DOHH2 (cell line): ENCODE results near the gene CDC6.

Experiments used
- H3F3A ChIP-seq: fragments of 200-600 bp; sonication (generic), shearing (Covaris generic); 2 replicates; pipeline ENCODE4 v1.6.0; 2016; ENCODE audit warnings: antibody characterized with exemption, mild to moderate bottlenecking; ENCODE audit not compliant: control insufficient read depth, insufficient read depth
- H3K27ac ChIP-seq: fragments of 200-600 bp; sonication (generic); 2 replicates; pipeline ENCODE4 v1.5.1; 2014; ENCODE audit warnings: low read depth, mild to moderate bottlenecking, low read length, moderate library complexity
- H3K27me3 ChIP-seq: fragments of 200-600 bp; sonication (generic); 2 replicates; pipeline ENCODE4 v1.6.1; 2014; ENCODE audit warnings: mild to moderate bottlenecking, low read length, mixed read lengths; ENCODE audit not compliant: control insufficient read depth
- H3K36me3 ChIP-seq: fragments of 200-600 bp; sonication (generic); 2 replicates; pipeline ENCODE4 v1.6.1; 2014; ENCODE audit warnings: mild to moderate bottlenecking, low read length, moderate library complexity, mixed read lengths; ENCODE audit not compliant: control insufficient read depth
- H3K4me1 ChIP-seq: fragments of 200-600 bp; sonication (generic); 2 replicates; pipeline ENCODE4 v1.6.1; 2014; ENCODE audit warnings: mild to moderate bottlenecking, low read length, mixed read lengths; ENCODE audit not compliant: control insufficient read depth
- H3K4me2 ChIP-seq: fragments of 200-600 bp; sonication (generic); 2 replicates; pipeline ENCODE4 v1.6.0; 2014; ENCODE audit warnings: mild to moderate bottlenecking, low read length, moderate library complexity
- H3K4me3 ChIP-seq: fragments of 200-600 bp; sonication (generic); 2 replicates; pipeline ENCODE4 v1.5.1; 2014; ENCODE audit warnings: mild to moderate bottlenecking, low read length, mixed read lengths
- H3K79me2 ChIP-seq: fragments of 200-600 bp; sonication (generic); 2 replicates; pipeline ENCODE4 v1.6.1; 2014; ENCODE audit warnings: mild to moderate bottlenecking, low read length, mixed read lengths; ENCODE audit not compliant: control insufficient read depth
- H3K9me2 ChIP-seq: fragments of 200-600 bp; sonication (generic); replicated peaks from 2 replicates; pipeline ENCODE4 v1.6.1; 2014; ENCODE audit warnings: mild to moderate bottlenecking, low read length, mixed read lengths; ENCODE audit not compliant: control insufficient read depth
- H3K9me3 ChIP-seq: fragments of 200-600 bp; sonication (generic); 2 replicates; pipeline ENCODE4 v1.6.1; 2014; ENCODE audit warnings: antibody characterized with exemption, low read length, mixed read lengths; ENCODE audit not compliant: control insufficient read depth, insufficient read depth
- H4K20me1 ChIP-seq: fragments of 200-600 bp; sonication (generic); 2 replicates; pipeline ENCODE4 v1.6.0; 2014; ENCODE audit warnings: low read depth, mild to moderate bottlenecking, antibody characterized with exemption, low read length, moderate library complexity; ENCODE audit not compliant: control insufficient read depth, insufficient read depth
- EZH2phosphoT487 ChIP-seq: fragments of 200-600 bp; sonication (generic); IDR thresholded peaks from 2 replicates; pipeline ENCODE4 v1.6.1; 2017; ENCODE audit warnings: borderline replicate concordance, mild to moderate bottlenecking, antibody characterized with exemption, low read length, moderate library complexity, mixed read lengths
- TF ChIP-seq, protein P1 (sequence below): fragments of 200-600 bp; sonication (generic); IDR thresholded peaks from one replicate; pipeline ENCODE4 v1.5.1; 2014; ENCODE audit warnings: antibody characterized with exemption, mild to moderate bottlenecking, low read depth, low read length; ENCODE audit not compliant: poor library complexity, severe bottlenecking

CDC6 gene

DNA sequence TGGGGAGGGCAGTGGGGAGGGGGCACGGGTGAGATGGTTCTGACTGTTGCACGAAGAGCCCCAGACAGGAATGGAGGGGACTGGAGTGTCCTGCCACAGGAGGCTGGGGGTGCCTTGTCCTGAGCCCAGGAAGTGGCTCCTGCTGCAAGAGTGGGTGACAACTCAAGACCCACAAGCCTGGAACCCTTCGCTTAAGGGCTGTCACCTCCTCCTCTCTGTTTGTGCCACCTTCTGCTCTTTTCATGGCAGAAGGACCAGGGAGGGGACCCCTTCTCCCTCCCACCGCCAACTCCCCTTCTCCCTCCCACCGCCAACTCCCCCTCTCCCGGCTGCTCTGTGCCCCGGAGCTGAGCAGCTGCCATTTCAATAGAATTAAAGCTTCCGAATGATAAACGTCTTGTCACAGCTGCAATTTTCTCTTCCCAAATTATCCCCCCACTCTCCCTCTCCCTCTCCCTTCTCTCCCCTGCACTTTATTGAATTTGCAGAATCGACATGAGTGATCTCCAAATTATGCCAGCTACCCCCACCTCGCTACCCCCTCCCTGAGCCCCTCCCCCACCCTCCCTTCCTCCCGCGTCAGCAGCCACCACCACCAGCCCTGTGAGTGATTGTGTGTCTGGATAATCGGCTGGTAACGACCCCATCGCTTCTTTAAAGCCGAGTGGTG is 63.1 kb downstream of the CDC6 start:
- Histone ChIP-seq H3K27me3 (no peaks in the 10 kb centered on the region), H3K4me1 (peaks cover 39% of the 10 kb centered on the region), H3K4me2 (no peak overlapping the region), H3K36me3 (peaks cover 23% of the 10 kb centered on the region), H3K9me3 (no peaks in the 10 kb centered on the region), H3K9me2 (no peaks in the 10 kb centered on the region), H3K79me2 (peaks cover 11% of the 10 kb centered on the region; the same call in 1 of the 2 replicates), H4K20me1 (no peaks in the 10 kb centered on the region), H3K4me3 (no peak overlapping the region), H3F3A (peaks cover under 1% of the 10 kb centered on the region; the same call in 1 of the 2 replicates), H3K27ac (no peak overlapping the region)
- no peak for TF ChIP-seq EZH2phosphoT487
- TF ChIP-seq, protein P1, sequence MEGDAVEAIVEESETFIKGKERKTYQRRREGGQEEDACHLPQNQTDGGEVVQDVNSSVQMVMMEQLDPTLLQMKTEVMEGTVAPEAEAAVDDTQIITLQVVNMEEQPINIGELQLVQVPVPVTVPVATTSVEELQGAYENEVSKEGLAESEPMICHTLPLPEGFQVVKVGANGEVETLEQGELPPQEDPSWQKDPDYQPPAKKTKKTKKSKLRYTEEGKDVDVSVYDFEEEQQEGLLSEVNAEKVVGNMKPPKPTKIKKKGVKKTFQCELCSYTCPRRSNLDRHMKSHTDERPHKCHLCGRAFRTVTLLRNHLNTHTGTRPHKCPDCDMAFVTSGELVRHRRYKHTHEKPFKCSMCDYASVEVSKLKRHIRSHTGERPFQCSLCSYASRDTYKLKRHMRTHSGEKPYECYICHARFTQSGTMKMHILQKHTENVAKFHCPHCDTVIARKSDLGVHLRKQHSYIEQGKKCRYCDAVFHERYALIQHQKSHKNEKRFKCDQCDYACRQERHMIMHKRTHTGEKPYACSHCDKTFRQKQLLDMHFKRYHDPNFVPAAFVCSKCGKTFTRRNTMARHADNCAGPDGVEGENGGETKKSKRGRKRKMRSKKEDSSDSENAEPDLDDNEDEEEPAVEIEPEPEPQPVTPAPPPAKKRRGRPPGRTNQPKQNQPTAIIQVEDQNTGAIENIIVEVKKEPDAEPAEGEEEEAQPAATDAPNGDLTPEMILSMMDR: no peak

DNA sequence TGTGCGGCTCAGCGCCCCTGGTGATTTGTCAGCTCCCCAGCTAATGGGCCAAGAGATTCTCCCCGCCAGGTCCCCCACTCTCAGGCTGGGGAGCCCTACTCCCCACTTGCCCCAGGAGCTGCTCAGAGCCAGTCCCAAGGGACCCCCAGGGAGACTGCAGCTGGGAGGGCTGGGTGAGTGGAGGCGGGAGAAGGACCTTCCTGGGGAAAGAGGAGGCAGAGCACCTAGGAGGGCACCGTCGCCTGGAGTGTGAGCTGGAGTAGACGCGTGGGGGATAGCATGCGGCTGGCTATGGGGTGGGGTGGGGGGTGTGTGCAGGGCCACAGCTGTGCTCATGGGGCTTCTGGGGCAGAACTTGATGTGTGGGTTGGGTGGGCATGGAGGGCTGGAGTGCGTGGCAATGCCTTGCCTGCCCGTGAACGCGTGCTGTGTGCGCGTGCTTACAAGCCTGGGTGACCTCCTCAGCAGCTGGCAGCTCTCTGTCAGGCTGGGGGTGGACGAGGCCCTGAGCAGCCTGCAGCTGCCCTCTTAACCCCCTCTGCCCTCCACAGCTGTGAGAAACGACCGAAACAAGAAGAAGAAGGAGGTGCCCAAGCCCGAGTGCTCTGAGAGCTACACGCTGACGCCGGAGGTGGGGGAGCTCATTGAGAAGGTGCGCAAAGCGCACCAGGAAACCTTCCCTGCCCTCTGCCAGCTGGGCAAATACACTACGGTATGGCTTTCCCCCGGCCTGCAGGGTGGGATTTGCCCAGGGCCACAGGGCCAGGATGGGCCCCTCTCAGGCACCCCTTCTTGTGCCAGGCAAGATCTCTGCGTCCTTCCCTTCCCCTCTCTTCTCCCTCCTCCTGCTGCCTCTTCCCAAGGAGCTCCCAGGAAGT is 63.9 kb downstream of the CDC6 start:
- no peak overlapping the region for H3K27ac ChIP-seq
- no peak overlapping the region for H3K4me2 ChIP-seq
- peaks cover 11% of the 10 kb centered on the region; the same call in 1 of the 2 replicates for H3K79me2 ChIP-seq
- no peak for TF ChIP-seq EZH2phosphoT487
- TF ChIP-seq, protein P1: no peak
- H3F3A ChIP-seq: no peaks in the 10 kb centered on the region
- no peak overlapping the region for H3K4me3 ChIP-seq
- peaks cover 23% of the 10 kb centered on the region for H3K36me3 ChIP-seq
- no peaks in the 10 kb centered on the region for H3K27me3 ChIP-seq
- H3K4me1 ChIP-seq: peaks cover 31% of the 10 kb centered on the region
- no peaks in the 10 kb centered on the region for H4K20me1 ChIP-seq
- H3K9me2 ChIP-seq: no peaks in the 10 kb centered on the region
- no peaks in the 10 kb centered on the region for H3K9me3 ChIP-seq

DNA sequence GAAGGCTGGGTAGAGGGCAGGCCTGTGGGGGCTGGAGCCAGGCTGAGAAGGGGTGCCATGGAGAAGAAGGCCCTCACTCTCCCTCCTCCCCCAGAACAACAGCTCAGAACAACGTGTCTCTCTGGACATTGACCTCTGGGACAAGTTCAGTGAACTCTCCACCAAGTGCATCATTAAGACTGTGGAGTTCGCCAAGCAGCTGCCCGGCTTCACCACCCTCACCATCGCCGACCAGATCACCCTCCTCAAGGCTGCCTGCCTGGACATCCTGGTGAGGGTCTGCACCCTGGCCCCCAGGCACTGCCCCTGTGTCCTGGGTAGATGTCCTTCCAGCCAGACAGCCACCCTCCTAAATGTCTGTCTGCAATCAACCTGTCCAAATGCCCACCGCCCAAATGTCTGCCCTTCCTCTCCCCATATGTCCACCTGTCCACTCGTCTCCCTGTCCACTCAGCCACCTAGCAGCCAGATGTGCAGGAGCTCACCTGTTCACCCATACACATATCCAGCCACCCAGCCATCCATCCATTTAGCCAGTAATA is 64.6 kb downstream of the CDC6 start:
- TF ChIP-seq, protein P1: no peak
- TF ChIP-seq EZH2phosphoT487: no peak
- peaks cover 24% of the 10 kb centered on the region for H3K4me1 ChIP-seq
- H3K9me3 ChIP-seq: no peaks in the 10 kb centered on the region
- no peaks in the 10 kb centered on the region for H3F3A ChIP-seq
- H4K20me1 ChIP-seq: no peaks in the 10 kb centered on the region
- H3K79me2 ChIP-seq: peaks cover 5% of the 10 kb centered on the region; the same call in 1 of the 2 replicates
- H3K27me3 ChIP-seq: no peaks in the 10 kb centered on the region
- H3K36me3 ChIP-seq: peaks cover 23% of the 10 kb centered on the region
- H3K4me2 ChIP-seq: no peak overlapping the region
- no peaks in the 10 kb centered on the region for H3K9me2 ChIP-seq
- no peak overlapping the region for H3K4me3 ChIP-seq
- no peak overlapping the region for H3K27ac ChIP-seq
